Left renal pelvis (tissue), 4 donors: Measurements from ENCODE around the gene ABHD2. TPM values are rescaled to one million over a fixed set of nuclear protein-coding genes. Genes with fewer than 3 reads are reported as not detected.

Experiments used
- DNase-seq, 4 donors: peaks; one replicate each; pipeline ENCODE4 v3.0.0-alpha.2; 2013; ENCODE audit warnings: low read depth in 4 of 4, low spot score in 3 of 4
- polyA plus RNA-seq, 4 donors: library from polyadenylated mRNA; unstranded; fragments of 120-200 nt; gene quantifications; one replicate each; pipeline ENCODE4 v1.2.1, GENCODE V29; 2013; ENCODE audit not compliant: insufficient read length in 4 of 4

Gene ABHD2
- polyA plus RNA-seq, 4 donors, result 28.2 to 40.0 (median 29.6) TPM

DNA sequence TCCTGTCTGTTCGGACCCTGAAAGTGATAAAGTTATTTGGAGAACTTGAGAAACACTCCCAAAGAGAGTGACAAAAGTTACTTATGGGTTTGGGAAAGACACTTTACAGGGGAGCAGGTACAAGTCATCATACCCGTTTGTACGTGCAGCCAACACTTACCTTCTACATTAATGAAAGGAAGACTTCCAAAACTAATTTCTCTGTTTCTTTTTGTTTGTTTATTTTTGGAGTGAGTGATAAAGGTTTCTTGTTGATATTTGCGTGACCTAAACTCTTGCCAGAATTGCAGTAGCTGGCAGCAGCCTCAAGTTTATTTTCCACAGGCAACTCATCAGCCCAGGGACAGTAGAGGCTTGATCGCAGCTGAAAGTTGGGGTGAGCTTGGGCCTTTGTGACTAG is 8.4 kb downstream of the ABHD2 start:
- no peak for DNase-seq

- no peak for DNase-seq
These were observed 9.1 kb downstream of the ABHD2 start for GRCh38 chr15:89097313-89097712.

DNA sequence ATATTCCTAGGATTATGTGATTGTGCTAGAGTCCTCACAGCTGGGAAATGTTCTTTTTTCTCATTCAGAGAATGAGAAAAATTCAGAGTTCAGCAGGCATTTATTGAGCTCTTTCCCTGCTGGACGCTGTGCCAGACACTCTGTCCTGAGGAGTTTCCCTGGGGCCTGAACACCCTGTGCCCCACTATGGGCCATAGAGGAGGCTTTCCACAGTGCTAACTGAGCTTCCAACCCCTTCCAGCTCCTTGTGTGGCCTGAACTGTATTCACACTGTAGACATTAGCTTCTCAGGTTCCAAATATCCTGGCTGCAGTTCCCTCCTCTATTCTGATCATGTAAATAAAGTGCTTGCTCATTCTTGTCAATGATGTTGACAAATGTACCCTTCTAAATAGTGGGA is 10.0 kb downstream of the ABHD2 start:
- DNase-seq, result no peak

GRCh38 chr15:89099968-89100367 is 11.7 kb downstream of the ABHD2 start:
- DNase-seq, result no peak

DNA sequence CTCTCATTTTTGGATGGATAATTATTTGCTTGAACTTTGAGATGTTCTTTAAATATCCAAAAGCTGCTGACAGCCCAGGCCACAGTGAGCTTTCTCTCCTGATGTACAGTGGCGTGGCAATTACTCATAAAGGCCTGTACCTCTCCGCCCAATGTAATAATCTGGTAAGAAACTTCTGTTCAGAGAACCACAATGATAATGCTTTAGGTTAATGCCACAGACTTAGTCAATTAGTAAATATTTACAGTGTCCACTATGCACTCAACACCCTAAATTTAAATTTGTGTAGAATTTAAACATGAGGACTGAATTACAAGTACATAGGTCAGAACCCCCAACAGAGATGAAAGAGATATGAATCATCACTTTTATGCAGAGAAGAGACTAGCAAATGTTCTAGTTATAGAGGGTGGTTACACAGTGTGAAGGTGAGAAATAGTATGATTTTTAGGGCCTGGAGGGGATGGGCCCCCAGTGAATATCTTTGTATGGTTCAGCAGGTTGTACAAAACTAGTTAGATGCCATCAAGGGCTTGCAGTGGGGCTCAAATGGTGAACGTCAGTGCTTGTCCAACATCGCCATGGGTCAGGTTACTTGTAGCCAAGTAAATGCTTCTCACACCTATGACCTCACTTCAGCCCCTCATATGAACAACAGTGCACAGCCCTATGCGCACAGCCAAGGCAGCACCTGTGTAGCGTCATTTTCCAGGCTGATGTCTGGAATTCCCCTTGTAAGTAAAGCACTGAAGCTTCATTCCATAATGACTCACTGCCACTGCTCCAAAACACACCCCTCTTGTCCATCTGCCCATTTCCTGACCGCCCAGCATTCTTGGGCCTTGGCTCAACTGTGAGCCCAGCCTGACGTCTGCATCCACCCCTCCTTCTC is 13.3 kb downstream of the ABHD2 start:
- no peak for DNase-seq

GRCh38 chr15:89103481-89104171 is 15.4 kb downstream of the ABHD2 start:
- DNase-seq, result no peak

DNA sequence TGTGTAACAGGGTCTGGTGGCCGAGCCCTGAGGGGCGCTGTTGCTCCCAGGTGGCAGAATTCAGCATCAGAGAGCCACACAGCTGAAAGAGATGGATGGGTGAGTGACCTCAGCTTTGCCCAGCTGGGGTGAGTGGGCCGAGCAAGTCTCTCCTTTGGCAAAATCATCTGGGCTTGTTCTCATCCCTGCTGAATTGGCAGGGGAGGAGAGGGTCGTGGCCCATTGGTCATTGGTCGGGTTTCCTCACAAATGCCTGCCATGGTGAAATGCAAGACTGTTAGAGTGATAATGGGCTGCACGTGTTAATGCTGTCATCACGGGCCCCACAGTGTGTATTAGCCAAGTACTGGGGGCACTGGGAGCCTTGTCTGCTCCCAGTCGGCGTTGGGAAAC is 15.9 kb downstream of the ABHD2 start:
- no peak for DNase-seq

DNA sequence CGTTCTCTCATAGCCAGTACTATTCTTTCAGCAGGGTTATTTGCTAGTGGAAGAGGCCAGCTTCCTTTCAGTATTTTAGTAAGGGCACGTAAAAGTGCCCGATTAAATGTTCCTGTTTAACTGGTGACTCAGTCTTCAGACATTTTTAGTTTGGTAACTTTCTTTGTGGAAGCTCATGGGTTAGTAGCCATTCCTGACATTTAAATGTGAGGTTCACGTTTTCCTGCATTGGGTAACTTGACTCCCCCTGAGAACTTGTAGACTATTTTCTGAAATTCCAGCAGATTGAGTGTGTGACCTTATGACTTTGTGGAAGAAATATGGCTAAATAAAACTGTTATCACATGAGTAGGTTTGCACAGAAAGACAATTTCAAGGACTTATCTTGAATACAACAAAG is 16.9 kb downstream of the ABHD2 start:
- DNase-seq, result no peak

DNA sequence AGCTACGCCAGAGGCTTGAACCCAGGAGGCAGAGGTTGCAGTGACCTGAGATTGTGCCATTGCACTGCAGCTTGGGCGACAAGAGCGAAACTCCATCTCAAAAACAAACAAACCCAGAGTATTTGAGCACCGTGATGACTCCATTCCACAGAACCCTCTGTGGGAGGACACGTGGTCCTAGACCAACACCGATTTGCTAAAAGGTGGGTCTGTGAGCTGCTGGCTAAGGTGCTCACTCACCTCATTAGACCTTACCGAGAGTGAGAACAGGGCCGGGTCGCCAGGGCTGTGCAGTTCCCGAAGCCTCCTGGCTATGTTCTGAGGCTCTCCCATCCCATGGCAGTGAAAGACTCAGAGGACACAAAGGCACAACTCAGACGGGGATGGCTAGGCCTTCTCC is 17.9 kb downstream of the ABHD2 start:
- DNase-seq, result no peak

GRCh38 chr15:89107984-89108383 is 19.7 kb downstream of the ABHD2 start:
- no peak for DNase-seq

- no peak for DNase-seq
These were observed 20.6 kb downstream of the ABHD2 start for GRCh38 chr15:89108835-89109234.

DNA sequence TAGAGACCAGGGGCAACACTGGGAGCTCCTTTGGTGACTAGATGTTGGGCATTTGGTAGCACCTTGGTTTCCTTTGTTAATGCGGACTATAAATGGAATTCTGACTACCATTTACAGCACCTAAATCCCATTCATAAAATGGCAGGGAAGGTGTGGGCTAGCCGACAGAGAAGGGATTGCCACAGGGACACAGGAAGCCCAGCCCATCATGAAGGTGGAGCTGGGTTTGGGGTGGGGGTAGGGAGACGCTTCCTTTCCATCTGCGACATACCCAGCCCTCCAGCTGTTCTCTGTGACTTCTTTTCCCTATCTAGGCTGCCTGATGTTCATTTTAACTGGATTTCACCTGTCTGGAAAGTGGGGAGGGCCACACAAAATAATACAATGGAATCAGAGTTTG is 21.0 kb downstream of the ABHD2 start:
- no peak for DNase-seq

GRCh38 chr15:89110060-89110459 is 21.8 kb downstream of the ABHD2 start:
- DNase-seq, result no peak

- no peak for DNase-seq
These were observed 23.1 kb downstream of the ABHD2 start for GRCh38 chr15:89111352-89111751.

DNA sequence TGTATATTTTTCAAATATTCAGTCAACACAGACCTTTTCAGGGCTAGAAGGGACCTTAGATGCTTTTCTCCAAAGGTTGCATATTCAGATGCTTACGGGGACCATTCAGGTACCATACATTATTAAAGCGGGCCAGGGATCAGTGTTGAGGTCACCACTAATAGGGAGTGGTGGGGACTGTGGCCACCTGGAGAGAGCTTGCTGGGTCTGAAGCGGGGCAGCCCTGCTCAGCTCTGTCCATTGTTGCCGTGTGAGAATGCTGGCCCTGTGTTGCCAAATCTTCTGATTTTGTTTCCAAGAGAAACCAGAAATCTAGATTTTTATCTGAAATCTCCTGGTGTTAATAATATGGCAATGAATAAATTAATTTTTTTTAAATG is 23.7 kb downstream of the ABHD2 start:
- no peak for DNase-seq

GRCh38 chr15:89112341-89112971 is 24.2 kb downstream of the ABHD2 start:
- DNase-seq, result no peak

DNA sequence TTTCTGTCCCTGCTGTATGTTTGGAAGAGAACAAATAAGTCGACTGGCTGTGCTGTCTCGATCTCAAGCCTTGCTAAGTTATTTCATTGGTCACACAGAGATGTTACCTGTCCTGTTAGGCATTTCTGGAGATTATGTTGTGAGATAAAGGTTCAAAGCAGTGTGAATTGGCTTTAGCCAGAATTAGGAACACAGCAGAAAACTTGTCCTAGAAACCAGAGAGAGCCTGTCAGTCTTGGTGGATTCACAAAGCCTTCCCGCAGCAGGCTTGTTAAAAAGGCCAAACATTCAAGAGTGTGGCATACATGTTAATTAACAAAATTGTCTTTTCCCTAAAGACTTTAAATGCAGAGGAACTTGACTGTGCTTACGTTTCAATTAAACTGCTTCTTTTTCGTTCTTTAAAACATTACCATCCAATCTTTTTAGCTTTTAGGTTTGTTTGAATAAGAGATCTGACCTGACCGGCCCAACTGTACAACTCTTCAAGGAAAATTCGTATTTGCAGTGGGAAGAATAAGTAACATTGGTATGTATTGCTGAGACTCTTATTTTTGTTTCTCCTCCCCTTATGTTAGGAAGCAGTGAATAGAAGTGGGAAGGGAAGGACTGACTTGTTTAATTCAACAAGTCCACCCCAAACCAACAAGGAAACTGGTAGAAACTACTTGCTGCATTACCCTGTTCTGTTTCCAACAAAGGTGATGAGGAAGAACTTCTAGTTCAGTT is 25.2 kb downstream of the ABHD2 start:
- no peak for DNase-seq

GRCh38 chr15:89114990-89115389 is 26.7 kb downstream of the ABHD2 start:
- no peak for DNase-seq

DNA sequence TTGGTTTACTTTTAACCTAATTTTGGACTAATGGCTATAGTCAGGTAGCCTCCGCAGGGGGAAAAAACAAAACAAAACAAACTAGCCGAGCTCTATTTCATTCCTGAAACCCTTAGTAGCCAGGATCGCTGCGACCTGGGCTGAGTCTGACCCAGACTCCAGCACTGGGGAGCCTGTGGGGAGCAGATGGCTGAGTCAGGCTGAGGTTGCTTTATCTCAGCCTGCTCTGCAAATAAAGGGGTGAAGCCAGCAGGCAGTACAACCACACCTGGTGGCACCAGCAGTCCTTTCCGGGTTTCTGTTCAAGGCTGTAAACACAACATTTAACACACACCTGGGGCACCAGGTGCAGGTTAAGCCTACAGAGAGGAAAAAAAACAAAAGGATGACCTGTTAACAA is 27.3 kb downstream of the ABHD2 start:
- no peak for DNase-seq

GRCh38 chr15:89116404-89116803 is 28.1 kb downstream of the ABHD2 start:
- DNase-seq, result no peak

GRCh38 chr15:89117790-89118189 is 29.5 kb downstream of the ABHD2 start:
- DNase-seq, result no peak
